T follicular helper cell (primary cell): ENCODE data around the gene NRG2.

Experiments
- DNase-seq: peaks from one replicate; pipeline ENCODE4 v3.0.0-alpha.2; 2020; ENCODE audit warnings: low read depth

The NRG2 gene

GRCh38 chr5:139903795-139904565 is 139.1 kb downstream of the NRG2 start:
- no peak for DNase-seq

DNA sequence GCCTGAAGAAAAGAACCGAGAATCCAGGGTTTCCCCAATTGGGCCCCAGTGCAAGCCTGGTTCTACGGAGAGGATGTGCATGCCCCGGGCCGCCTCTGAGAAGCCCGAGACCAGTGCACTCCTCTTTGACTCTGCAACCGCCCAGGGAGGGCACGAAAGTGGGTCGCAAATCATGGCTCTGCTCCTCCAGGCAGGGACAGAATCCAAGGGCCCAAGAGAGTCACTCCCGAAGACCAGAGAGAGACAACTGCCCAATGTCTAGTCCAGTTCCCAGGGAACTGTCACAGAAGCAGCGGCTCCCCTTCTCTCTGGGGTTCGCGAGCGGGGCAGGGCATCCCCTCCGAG is 139.7 kb downstream of the NRG2 start:
- no peak for DNase-seq

DNA sequence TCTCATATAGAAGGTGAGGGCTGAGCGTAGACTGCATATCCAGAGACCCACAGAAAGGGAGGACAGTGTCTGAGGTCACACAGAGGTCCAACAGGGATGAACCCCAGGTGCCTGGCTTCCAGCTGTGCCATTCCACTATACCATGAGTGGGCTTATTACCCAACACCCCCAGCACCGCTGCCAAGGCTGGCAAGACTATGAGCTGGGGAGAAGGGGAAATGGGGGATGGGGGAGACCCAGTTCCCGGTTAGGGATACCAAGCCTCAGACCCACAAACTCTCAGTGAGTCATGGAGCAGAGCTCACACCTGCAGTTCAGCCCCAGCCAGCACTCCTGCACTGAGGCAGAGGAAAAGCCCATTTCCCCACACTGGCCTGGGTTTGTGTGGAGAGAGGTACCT is 141.1 kb downstream of the NRG2 start:
- no peak for DNase-seq

DNA sequence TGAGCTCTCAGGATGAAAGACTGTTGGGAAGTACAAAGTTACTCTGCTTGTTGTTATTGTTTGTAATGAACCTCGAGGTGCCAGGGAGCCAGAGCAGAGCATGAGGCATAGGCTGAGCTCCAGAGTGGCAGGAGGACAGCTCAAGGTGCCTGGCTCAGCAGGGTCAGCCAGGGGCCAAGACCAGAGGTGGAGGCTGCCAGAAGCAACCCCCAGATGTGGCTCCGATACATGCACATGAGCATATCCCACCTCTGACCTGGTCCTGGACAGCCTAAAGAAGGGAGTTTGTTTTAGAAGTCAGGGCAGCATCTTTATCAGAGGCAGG is 141.9 kb downstream of the NRG2 start:
- DNase-seq, result no peak

DNA sequence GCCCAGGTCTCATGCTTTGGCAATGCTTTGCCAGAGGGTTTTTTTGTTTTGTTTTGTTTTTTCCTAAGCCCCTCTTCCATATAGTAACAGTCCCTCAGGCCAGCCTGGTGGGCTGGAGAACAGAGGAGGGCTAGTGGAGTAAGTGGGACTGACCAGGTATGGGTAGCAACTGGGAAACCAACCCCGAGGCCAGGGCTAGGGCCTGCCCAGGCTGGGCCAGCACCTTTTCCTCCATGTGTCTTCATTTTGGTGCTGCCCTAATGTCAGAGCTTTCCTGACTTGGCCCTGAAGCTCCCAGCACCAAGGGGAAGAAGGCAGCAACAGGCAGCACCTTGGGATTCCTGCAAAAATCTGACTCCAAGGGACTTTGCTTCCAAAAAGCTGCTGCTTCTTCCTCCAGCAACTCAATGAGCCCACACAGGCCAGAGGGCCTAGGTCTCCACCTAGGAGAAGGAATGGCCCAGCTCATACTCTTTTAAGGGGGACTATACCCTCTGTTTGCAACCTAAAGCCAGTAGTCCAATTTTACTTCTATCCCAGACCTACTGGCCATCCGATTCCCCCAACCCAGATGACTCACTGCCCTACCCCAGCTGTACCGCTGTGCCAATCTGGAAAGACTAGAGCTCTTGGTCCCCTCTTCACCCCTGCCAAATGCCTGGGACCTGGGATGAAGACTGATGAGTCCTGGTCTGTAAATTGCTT is 142.4 kb downstream of the NRG2 start:
- no peak for DNase-seq

GRCh38 chr5:139898981-139899380 is 144.1 kb downstream of the NRG2 start:
- no peak for DNase-seq

- no peak for DNase-seq
Measured at GRCh38 chr5:139897982-139898381, 145.1 kb downstream of the NRG2 start.

GRCh38 chr5:139897342-139897741 is 145.8 kb downstream of the NRG2 start:
- DNase-seq, result no peak

GRCh38 chr5:139896718-139897117 is 146.4 kb downstream of the NRG2 start:
- no peak for DNase-seq

- DNase-seq, result no peak
Measured at GRCh38 chr5:139895647-139896046, 147.5 kb downstream of the NRG2 start.

DNA sequence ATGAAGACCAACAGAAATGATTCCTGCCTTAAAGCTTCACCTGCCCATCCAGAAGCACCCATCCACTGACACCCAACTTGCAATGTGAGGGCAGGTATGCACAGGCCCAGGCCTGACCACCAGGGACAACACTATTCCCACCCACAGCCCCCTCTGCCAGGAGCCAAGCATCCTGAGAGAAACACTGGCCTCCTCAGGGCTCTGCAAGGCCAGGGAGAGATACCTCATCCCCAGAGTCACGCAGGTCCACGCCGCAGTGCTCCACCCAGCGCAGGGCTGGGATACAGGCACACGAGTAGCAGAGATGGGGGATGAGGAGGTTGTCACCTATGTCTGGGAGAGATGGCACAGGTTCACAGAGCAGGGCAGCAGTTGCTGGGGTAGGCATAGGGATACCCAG is 148.1 kb downstream of the NRG2 start:
- no peak for DNase-seq

GRCh38 chr5:139893873-139894272 is 149.2 kb downstream of the NRG2 start:
- DNase-seq, result no peak

DNA sequence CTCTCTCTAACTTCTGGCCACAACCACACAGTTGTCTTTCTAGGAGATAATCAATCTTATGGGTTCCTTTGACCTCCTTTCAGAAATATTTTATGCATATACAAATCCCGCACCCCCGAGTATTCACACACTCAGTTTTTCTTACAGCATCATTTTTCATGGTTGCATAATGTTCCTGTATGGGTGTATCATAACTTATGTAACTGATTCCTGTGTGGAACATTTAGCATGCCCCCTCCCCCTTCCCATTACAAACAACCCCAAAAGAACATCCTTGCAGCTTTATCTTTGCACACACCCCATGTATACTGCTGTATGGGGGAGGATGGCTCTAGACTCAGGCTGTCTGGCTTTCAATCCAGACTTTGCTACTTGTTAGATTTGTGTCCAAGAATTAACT is 153.7 kb downstream of the NRG2 start:
- DNase-seq, result no peak

DNA sequence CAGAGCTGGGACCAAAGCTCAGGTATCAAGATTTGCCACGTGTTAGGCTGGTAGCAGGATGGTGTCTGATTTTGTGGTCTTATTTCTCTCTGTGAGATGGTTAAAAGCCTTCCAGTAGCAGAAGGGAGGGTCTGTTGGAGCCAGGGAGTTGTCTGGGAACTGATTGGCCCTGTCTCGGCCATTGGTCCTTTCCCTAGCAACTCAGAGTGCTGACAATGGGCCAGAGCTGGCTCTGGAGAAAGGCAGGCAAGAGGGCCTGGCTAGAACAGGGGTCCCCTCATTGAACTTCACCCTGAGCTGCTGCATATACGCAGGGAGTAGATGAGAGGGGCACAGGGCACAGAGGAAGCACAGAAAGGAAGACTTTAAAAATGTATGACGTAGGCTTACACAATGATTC is 154.7 kb downstream of the NRG2 start:
- no peak for DNase-seq

DNA sequence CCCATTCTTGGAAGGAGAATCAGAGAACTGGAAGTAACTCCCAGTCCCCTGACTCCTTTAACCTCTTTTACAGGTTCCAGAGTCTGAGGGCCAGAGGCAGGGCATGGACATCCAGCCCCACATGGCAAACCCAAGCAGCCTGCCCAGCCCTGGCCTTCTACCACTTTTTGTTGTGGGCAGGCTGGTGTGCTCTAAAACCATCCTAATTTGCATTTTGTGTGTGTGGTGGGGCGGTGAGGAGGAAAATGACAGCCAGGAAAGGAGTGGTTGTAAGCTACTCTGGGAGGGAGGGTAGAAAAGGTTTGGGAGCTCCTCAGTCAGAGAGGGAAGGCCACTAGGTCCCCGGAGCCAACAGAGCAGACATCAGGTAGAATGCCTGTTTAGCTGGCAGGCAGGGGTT is 156.9 kb downstream of the NRG2 start:
- no peak for DNase-seq

DNA sequence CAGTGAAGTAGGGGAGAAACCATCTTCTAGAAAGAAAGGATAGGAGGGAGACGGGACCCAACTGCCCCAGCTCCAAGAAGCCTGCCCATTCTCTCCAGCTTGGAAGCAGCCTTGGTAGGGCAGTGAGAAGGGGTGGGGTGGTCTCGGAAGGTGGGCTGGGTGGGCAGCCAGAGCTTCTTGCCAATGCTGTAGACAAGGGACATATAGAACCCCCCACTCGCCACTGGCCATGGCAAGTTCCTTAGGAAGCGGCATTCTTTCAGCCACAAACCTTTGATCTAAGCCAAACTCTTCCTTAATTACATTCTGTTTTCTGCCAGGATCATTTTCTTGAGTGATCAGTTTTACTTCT is 157.3 kb downstream of the NRG2 start:
- no peak for DNase-seq

DNA sequence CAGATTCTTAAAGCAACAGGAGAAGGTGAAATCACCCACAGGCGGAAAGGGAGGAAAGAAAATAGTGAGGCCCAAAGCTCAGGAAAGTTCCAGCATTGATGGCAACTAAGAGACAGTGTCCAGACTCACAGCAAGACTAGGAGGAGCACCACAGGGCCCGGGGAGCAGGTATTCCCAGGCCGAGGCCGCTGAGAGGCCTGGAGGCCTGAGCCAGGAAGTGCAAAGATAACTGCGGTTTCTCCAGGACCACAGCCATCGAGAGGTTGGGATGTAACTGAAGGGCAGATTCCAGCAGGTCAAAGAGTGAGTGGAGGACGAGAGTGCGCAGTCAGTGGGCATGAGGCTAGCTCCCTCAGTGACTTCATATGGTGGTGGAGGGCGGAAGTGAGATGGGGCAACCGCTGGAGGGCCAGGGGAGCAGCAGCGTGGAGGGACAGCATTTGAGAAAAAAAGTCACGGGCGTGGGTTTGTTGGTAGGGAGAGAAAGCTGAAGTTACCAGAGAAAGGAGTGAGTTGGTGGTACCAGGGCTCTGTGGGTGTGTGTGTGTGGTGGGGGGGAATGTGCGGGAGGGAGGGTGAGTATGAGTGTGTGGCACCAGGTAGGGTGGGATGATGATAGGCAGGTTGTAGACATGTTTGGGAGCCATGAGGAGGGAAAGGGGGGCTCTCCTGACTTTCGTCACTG is 157.8 kb downstream of the NRG2 start:
- no peak for DNase-seq

- no peak for DNase-seq
Measured at GRCh38 chr5:139884734-139885133, 158.4 kb downstream of the NRG2 start.

DNA sequence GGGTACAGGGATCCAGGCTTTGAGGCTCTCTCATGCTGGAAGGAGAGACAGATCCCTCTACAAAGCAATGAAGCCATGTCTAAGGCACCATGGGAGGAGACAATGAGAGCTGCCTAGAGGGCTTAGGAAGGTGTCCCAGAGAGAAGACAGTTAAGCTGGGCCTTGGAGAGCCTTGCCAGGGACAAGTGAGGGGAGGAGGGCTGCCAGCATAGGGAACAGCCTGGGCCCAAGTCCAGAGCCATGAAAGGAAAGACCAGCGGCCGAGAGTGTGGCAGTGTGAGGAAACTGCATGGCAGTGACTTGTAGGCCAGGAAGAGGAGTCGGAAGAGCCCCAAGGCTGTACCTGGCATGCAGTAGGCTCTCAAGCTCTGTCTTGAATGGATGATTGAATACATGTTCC is 159.0 kb downstream of the NRG2 start:
- DNase-seq, result no peak

DNA sequence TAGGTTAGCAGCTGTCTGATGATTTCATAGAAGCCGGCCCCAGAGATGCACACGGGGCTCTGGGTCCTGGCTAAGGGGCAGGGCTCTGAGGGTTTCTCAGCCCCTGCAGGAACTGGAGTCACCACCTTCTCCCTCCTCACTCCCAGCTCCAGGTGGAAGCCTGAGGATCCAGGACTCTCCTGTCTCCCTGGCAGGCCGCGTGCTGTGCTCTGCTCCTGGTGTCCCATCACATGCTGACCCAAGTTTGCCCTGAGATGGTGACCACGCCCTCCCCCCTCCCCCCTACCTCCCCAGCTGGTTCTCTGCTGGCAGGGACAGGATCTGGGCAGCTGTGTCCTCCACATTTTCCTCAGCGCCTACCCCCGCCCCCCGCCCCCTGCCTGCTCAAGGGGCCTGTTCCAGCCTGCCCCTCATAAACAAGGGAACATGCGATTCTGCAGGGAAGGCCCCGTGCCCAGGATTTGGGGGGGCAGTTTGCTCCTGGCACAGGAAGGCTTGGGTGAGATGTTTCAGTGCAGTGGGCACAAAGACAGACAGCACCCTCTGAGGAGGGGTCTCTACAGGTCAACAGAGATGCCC is 160.0 kb downstream of the NRG2 start:
- DNase-seq, result no peak

DNA sequence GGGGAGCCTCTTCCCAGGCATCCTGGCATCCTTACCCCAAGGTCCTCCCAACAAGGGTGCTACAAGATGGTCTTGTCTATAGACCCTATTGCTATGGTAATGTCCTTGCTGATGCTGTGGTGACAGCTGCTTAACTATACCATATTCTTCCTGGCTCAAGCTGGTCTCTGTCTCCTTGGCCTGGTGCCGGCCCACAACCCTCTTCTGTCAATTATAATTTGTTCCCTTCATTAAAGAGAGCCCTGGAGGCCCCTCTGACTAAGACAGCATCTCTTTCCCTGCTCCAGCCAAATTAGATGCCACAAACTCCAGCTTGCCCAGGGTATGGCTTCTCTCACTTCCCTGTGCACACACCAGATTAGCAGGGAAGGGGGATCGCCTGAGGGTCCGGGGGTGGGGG is 160.8 kb downstream of the NRG2 start:
- no peak for DNase-seq

GRCh38 chr5:139881143-139881733 is 161.9 kb downstream of the NRG2 start:
- DNase-seq, result no peak
